ENCODE results near the gene DNAAF3. TPM values are rescaled to one million over a fixed set of nuclear protein-coding genes. Genes with fewer than 3 reads are reported as not detected.

The DNAAF3 gene
- total RNA-seq, 2 experiments from 2014 or later: not detected

DNA sequence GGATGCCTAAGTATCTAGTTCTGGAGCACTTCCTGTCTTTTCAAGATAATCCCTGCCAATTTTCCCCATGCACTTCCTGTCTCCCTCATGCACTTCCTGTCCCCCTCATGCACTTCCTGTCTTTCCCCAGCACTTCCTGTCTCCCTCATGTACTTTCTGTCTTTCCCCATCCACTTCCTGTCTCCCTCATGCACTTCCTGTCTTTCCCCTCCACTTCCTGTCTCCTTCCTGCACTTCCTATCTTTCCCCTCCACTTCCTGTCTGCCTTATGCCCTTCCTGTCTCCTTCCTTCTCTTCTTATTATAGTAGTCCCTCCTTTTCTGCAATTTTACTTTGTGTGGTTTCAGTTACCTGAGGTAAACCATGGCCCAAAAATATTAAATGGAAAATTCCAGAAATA is 14.4 kb downstream of the DNAAF3 start:
- no peak overlapping the region for H3K4me3 Mint-ChIP-seq
- DNase-seq: no peak
- Histone ChIP-seq H3K4me3 (ENCODE audit: low read length) (no peak overlapping the region), H3K4me1 (ENCODE audit: insufficient read depth, low read length) (peaks cover 24% of the 10 kb centered on the region), H3K36me3 (ENCODE audit: insufficient read depth, low read length) (no peaks in the 10 kb centered on the region), H3K27ac (ENCODE audit: low read depth in 1 of 2, low read length in 2 of 2) (peak overlapping the region; percentile 25 to 60), H3K9me3 (ENCODE audit: control insufficient read depth in 1 of 2, insufficient read depth in 1 of 2, low read length in 2 of 2) (peaks cover 10 to 33% of the 10 kb centered on the region in 2 experiments), H3K27me3 (ENCODE audit: control insufficient read depth in 1 of 2, insufficient read depth in 2 of 2, low read length in 2 of 2) (peaks cover 27 to 34% of the 10 kb centered on the region in 2 experiments)
- peaks cover 6% of the 10 kb centered on the region for H3K9me3 Mint-ChIP-seq
- ATAC-seq (ENCODE audit: poor library complexity): no peak
- no peaks in the 10 kb centered on the region for H3K36me3 Mint-ChIP-seq (ENCODE audit: low read depth)
- ChIA-PET POLR2A (no interaction called here), CTCF (interaction anchor here (1.0 kb wide), 1 partner anchor 9 kb away, joined by 3 read pairs; no protein-coding TSS in a partner anchor)
- H3K27ac Mint-ChIP-seq: peak overlapping the region; percentile 27
- H3K27me3 Mint-ChIP-seq: peaks cover 30% of the 10 kb centered on the region
- H3K4me1 Mint-ChIP-seq (ENCODE audit: low read depth): peaks cover 24% of the 10 kb centered on the region
- TF ChIP-seq, protein P1, sequence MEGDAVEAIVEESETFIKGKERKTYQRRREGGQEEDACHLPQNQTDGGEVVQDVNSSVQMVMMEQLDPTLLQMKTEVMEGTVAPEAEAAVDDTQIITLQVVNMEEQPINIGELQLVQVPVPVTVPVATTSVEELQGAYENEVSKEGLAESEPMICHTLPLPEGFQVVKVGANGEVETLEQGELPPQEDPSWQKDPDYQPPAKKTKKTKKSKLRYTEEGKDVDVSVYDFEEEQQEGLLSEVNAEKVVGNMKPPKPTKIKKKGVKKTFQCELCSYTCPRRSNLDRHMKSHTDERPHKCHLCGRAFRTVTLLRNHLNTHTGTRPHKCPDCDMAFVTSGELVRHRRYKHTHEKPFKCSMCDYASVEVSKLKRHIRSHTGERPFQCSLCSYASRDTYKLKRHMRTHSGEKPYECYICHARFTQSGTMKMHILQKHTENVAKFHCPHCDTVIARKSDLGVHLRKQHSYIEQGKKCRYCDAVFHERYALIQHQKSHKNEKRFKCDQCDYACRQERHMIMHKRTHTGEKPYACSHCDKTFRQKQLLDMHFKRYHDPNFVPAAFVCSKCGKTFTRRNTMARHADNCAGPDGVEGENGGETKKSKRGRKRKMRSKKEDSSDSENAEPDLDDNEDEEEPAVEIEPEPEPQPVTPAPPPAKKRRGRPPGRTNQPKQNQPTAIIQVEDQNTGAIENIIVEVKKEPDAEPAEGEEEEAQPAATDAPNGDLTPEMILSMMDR (IDR thresholded peaks at IDR 0.05): no peak
- intact Hi-C loops (cut with DNase I, micrococcal nuclease): no loop called here

DNA sequence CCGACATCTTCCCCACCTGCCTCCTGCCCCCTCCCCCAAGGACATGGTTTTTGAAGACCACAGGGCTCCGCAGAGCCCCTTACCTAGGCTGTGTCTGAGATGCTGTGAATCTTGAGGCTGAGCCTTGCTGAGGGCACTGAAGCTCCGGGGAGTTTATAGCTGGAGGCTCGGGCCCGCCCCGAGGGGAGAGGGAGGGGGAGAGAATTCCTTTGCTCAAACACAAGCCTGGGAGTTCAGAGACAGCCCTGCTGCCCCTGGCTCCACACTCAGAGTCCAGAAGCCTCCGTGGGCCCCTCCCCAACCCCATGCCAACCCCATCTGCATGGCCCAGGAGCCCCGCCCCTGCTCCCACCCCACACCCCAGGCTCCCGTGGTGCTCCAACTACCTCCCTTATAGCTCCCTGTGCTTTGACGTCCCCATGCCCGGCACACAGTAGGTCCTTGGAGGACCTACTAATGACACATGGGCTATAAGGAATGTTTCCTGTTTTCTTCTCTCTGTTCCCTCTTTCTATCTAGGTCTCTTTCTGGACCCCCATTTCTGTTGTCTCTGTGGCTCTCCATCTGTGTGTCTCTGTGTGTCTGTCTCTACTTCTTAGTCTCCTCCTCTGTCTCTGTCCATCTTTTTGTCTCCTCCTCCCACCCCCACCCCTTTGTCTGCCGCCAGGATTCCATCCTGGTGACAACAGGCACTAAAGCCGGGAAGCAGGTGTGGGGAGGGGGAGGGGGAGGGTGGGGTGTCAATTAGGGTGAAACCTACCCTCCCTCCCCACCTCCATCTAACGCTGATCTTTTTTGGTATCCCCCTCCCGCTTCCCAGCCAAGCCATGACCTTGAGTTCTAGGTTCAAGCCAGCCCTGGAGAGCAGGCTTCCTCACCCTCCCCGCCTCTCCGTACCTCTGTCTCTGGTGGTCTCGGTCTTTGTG is 17.1 kb downstream of the DNAAF3 start, which contains the start of gene TNNT1:
TSS of gene TNNT1 (minus strand) at position 129 of the 926 bp plus-strand sequence. CDS start 2,049 bp downstream, outside the sequence.
- no peak for DNase-seq
- TF ChIP-seq, protein P1 (IDR thresholded peaks at IDR 0.05): no peak
- intact Hi-C loops (cut with DNase I, micrococcal nuclease): no loop called here
- H3K36me3 ChIP-seq (ENCODE audit: insufficient read depth, low read length): no peaks in the 10 kb centered on the region
- H3K9me3 ChIP-seq (ENCODE audit: control insufficient read depth in 1 of 2, insufficient read depth in 1 of 2, low read length in 2 of 2): peaks cover 10 to 31% of the 10 kb centered on the region in 2 experiments
- H3K4me1 ChIP-seq (ENCODE audit: insufficient read depth, low read length): peaks cover 26% of the 10 kb centered on the region
- Mint-ChIP-seq H3K9me3 (peaks cover 6% of the 10 kb centered on the region), H3K4me3 (no peak within 1 kb of the TSS), H3K27ac (no peak within 1 kb of the TSS), H3K27me3 (peaks cover 36% of the 10 kb centered on the region), H3K36me3 (ENCODE audit: low read depth) (no peaks in the 10 kb centered on the region), H3K4me1 (ENCODE audit: low read depth) (peaks cover 26% of the 10 kb centered on the region)
- H3K27ac ChIP-seq (ENCODE audit: low read depth in 1 of 2, low read length in 2 of 2): no peak within 1 kb of the TSS
- H3K4me3 ChIP-seq (ENCODE audit: low read length): no peak within 1 kb of the TSS
- H3K27me3 ChIP-seq (ENCODE audit: control insufficient read depth in 1 of 2, insufficient read depth in 2 of 2, low read length in 2 of 2): peaks cover 39 to 41% of the 10 kb centered on the region in 2 experiments
- CTCF ChIA-PET: no interaction called here
- POLR2A ChIA-PET: no interaction called here
- ATAC-seq (ENCODE audit: poor library complexity): no peak

DNA sequence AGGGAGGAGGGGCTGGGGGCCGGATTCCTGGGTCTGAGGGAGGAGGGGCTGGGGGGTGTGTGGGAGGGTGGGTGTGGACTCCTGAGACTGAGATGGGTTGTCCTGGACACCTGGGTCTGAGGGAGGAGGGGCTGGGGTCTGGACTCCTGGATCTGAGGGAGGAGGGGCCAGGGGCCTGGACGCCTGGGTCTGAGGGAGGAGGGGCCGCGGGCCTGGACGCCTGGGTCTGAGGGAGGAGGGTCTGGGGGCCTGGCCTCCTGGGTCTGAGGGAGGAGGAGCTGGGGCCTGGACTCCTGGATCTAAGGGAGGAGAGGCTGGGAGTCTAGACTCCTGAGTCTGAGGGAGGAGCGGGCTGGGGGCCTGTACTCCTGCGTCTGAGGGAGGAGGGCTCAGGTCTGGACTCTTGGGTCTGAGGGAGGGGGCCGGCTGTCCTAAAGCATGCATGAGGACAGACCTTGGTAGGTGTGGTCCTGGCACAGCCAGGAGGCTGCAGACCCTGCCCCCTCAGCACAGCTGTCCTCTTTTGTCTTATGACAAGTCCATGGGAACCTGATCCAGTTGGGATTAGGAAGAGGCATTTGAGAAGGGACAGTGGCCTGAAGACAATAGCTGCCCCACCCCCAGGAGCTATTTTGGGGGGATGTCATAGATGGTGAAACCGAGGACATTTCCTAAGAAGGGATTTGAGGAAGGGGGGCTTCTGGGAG is 18.7 kb downstream of the DNAAF3 start:
- Histone ChIP-seq H3K27me3 (ENCODE audit: control insufficient read depth in 1 of 2, insufficient read depth in 2 of 2, low read length in 2 of 2) (peaks cover 47 to 52% of the 10 kb centered on the region in 2 experiments), H3K4me3 (ENCODE audit: low read length) (no peak overlapping the region), H3K27ac (ENCODE audit: low read depth in 1 of 2, low read length in 2 of 2) (no peak overlapping the region), H3K36me3 (ENCODE audit: insufficient read depth, low read length) (no peaks in the 10 kb centered on the region), H3K9me3 (ENCODE audit: control insufficient read depth in 1 of 2, insufficient read depth in 1 of 2, low read length in 2 of 2) (peaks cover 10 to 25% of the 10 kb centered on the region in 2 experiments), H3K4me1 (ENCODE audit: insufficient read depth, low read length) (peaks cover 18% of the 10 kb centered on the region)
- Mint-ChIP-seq H3K27me3 (peaks cover 49% of the 10 kb centered on the region), H3K27ac (no peak overlapping the region), H3K4me1 (ENCODE audit: low read depth) (peaks cover 17% of the 10 kb centered on the region), H3K4me3 (no peak overlapping the region), H3K9me3 (peaks cover 6% of the 10 kb centered on the region), H3K36me3 (ENCODE audit: low read depth) (no peaks in the 10 kb centered on the region)
- POLR2A ChIA-PET: no interaction called here
- ATAC-seq (ENCODE audit: poor library complexity): no peak
- DNase-seq: no peak
- intact Hi-C loops (cut with DNase I, micrococcal nuclease): no loop called here
- TF ChIP-seq, protein P1 (IDR thresholded peaks at IDR 0.05): no peak
- CTCF ChIA-PET: no interaction called here

Data from CD4-positive, alpha-beta T cell (primary cell).